GM10266 (cell line): Measurements from ENCODE around the gene RPS2.

Source experiments
- DNase-seq: peaks from one replicate; pipeline ENCODE4 v3.0.0; 2012; ENCODE audit errors: extremely low spot score
- TF ChIP-seq, protein P1 (sequence below): IDR thresholded peaks from 2 replicates; pipeline ENCODE4 v1.5.1; 2012; ENCODE audit warnings: mild to moderate bottlenecking, low read depth; ENCODE audit not compliant: control insufficient read depth, insufficient read depth; ENCODE audit errors: missing control alignments

Gene RPS2

DNA sequence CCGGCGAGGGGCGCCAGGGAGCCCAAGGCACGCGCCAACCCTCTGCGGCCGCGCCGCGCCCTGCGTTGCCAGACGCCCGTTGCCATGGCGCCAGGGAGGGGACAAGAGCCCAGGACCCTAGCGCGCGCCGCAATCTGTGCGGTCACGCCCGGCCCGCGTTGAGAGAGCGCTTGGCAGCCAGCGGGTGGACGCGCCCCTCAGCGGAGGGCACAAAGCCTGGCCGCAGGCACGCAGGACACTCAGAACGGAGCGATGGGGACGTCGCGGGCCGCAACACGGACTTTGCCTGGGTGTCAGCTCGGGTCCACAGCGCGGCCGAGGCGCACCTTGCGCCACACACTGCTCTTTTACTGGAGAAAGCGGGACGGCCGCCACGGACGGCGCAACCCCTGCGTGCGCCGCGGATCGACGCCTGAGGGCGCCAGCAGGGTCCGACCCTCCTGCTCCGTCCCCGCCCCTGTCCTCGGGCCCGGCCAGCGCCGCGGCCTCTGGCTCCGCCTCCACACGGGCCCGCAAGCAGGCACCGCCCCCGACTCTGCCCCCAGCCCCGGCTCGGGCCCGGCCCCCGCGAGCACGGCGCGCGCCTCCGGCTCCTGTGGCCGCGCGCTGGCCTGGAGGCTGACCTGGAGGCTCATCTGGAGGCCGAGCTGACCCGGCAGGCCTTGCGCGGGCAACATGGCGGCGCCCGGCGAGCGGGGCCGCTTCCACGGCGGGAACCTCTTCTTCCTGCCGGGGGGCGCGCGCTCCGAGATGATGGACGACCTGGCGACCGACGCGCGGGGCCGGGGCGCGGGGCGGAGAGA, 19.1 kb upstream of the RPS2 start, which contains the start of gene GFER:
Gene GFER (plus strand): TSS at position 650 of the 803 bp plus-strand sequence. CDS start 26 bp downstream, at position 676.
- TF ChIP-seq, protein P1, sequence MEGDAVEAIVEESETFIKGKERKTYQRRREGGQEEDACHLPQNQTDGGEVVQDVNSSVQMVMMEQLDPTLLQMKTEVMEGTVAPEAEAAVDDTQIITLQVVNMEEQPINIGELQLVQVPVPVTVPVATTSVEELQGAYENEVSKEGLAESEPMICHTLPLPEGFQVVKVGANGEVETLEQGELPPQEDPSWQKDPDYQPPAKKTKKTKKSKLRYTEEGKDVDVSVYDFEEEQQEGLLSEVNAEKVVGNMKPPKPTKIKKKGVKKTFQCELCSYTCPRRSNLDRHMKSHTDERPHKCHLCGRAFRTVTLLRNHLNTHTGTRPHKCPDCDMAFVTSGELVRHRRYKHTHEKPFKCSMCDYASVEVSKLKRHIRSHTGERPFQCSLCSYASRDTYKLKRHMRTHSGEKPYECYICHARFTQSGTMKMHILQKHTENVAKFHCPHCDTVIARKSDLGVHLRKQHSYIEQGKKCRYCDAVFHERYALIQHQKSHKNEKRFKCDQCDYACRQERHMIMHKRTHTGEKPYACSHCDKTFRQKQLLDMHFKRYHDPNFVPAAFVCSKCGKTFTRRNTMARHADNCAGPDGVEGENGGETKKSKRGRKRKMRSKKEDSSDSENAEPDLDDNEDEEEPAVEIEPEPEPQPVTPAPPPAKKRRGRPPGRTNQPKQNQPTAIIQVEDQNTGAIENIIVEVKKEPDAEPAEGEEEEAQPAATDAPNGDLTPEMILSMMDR, result peak; percentile 84
- DNase-seq, result peak; percentile 99

DNA sequence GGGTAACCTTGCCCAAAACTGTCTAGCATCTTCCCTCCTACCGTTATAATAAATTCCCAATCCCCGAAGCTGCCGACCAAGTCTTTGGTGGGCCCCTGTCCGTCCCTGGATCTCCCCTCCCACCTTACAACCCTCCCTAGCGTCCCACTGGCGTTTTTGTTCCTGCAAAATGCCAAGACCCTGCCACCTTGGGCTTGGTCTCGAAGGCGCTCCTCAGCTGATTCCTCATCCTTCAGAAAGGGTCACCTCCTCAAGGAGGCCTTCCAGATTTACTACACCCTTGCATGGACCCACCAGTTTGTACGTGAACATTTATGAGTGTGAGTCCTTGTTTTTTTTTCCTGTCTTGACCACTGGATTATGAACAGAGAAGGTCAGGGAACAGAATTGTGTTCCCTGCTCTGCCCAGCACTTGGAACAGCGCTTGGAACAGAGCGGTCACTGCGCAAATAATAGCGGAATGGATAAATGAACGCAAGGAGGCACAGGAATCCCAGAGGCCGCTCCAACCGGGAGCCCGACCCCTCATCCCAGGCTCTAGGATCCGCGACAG, 18.4 kb upstream of the RPS2 start:
- no peak for DNase-seq
- TF ChIP-seq, protein P1, result no peak

DNA sequence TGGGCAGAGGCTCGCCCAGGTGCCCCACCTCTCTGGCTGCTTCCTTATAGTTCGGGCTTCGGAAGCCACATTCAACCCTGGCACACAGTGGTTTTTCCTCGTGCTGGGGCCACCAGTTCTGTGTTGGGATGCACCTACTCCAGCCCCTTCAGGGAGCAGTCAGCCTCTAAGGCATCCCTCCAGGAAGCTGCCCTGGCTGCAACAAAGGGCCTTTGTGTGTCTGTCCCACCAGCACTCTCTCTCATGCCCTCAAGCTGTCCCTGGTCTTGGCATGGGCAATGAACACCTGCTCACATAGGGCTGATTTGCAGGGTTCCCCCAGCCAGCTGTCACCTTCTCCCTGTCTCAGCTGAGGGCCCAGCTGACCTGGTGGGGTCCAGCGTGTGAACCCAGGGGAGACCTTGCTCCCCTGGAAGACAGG, 17.4 kb upstream of the RPS2 start:
- TF ChIP-seq, protein P1, result no peak
- DNase-seq, result no peak

DNA sequence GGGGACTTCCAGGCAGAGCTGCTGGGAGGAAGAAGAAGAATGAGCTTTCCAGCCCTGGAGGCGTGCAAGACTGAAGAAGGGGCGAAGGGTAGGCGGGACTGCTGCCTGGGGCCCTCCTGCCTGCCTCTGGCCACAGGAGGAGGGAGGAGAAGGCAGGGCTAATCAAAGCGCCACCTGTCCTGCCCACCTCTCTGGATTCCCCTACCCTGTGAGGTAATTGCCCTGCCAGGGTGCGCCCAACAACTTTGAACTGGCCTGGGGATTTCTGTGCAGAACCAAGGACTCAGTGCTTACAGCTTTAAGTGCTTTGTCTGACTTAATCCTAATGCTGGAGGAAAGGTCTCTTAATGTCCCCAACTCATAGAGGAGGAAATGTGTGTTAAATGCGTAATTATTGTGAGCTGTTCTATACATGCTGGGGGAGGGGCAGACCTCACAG, 16.8 kb upstream of the RPS2 start, which contains the start of gene NOXO1:
Gene NOXO1 (minus strand): TSS at position 72 of the 439 bp plus-strand sequence. CDS start 290 bp downstream, outside the sequence.
- TF ChIP-seq, protein P1, result no peak
- peak; percentile 71 for DNase-seq

DNA sequence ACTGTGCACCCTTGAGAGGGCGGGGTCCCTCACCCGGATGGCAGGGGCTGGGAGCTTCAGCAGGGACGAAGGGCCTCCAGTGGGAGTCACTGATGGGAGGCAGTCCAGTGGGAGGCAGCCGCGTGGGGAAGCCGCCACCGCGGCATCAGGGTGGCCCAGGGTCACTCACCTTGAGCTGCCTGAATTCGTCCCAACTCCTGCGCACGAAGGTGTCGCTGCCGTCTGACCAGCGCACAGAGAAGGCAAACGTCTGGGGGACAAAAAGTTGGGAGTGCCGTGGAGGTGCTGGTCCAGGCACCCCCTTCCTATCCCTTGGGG, 16.1 kb upstream of the RPS2 start:
- no peak for DNase-seq
- TF ChIP-seq, protein P1, result no peak

DNA sequence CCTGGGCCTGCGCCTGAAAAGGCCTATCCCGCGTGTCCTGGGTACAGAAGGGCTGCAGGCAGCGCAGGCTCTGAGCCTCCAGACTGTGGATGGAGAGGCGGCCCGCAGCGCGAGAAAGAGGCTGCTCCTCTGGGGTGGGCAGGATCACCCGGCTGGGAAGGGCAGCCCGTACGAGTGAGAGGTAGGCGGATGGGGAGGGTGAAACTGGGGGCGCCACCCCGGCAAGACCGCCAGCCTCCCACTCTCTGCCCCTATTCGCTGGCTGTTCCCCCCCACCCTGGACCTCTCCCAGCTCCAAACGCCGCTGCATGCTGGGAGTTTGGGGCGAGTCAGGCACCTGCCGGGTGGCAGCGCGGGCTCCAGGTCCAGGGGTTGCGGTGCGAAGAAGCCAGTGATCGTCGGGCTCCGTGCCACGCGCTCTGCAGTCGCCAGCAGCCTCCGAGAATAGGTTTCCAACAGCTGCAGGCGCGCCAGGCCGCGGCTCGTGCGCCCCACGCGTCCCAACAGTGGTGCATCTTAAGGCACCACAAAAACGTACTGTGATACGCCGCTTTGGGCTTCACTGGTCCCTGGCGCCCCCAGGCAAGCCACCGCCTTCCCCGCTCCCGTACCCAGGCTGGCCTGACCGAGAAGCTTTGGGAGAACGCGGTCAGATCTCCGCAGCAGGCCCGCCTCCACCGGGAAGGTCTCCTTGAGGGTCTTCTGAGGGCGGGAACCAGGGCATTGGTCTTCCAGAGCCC, 15.6 kb upstream of the RPS2 start:
- no peak for DNase-seq
- TF ChIP-seq, protein P1, result no peak
